ENCODE results near the gene RELA.

GRCh38 chr11:65653229-65654225 is 9.2 kb downstream of the RELA start:
- TF ChIP-seq CTCF (IDR thresholded peaks at IDR 0.05) (no peak), POLR2A (IDR thresholded peaks at IDR 0.05) (no peak)

All from lower leg skin (tissue), 3 donors.